Dermis microvascular lymphatic vessel endothelial cell (primary cell): ENCODE data around the gene AKAP7. TPM values are rescaled to one million over a fixed set of nuclear protein-coding genes. Genes with fewer than 3 reads are reported as not detected.
"Not testable (repeated sequence)": the region's sequence is repeated elsewhere in the genome, so short reads cannot be mapped to it uniquely, and the experiment has no call there.

Experiments used
- DNase-seq, 2 donors: peaks; one replicate each; pipeline versions ENCODE4 v3.0.0 to v3.0.0-alpha.2; 2010; ENCODE audit warnings: low read depth in 2 of 2
- total RNA-seq: library from RNA; depleted of rRNA; stranded (reverse); fragments of >200 nt; gene quantifications from 2 replicates; pipeline ENCODE4 v1.2.1, GENCODE V29; 2014

AKAP7 gene
- 1.1 and 1.3 TPM in 2 replicates for total RNA-seq

GRCh38 chr6:131135244-131136020 is at the start of gene AKAP7:
TSS of gene AKAP7 (plus strand) at chr6:131135467. CDS start at chr6:131135764, 297 bp downstream.
- DNase-seq, result peak; percentile 22 to 72

DNA sequence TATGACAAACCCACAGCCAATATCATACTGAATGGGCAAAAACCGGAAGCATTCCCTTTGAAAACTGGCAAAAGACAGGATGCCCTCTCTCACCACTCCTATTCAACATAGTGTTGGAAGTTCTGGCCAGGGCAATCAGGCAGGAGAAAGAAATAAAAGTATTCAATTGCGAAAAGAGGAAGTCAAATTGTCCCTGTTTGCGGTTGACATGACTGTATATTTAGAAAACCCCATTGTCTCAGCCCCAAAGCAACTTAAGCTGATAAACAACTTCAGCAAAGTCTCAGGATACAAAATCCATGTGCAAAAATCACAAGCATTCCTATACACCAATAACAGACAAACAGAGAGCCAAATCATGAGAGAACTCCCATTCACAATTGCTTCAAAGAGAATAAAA is 44.9 kb upstream of the AKAP7 start:
- DNase-seq, result not testable (repeated sequence)

GRCh38 chr6:131091944-131092343 is 43.3 kb upstream of the AKAP7 start:
- not testable (repeated sequence) for DNase-seq

- no peak for DNase-seq
Measured at GRCh38 chr6:131093334-131093733, 41.9 kb upstream of the AKAP7 start.

GRCh38 chr6:131096786-131097185 is 38.5 kb upstream of the AKAP7 start:
- no peak for DNase-seq

- no peak for DNase-seq
Measured at GRCh38 chr6:131101911-131102680, 33.2 kb upstream of the AKAP7 start.

- DNase-seq, result no peak
Measured at GRCh38 chr6:131103296-131103695, 32.0 kb upstream of the AKAP7 start.

DNA sequence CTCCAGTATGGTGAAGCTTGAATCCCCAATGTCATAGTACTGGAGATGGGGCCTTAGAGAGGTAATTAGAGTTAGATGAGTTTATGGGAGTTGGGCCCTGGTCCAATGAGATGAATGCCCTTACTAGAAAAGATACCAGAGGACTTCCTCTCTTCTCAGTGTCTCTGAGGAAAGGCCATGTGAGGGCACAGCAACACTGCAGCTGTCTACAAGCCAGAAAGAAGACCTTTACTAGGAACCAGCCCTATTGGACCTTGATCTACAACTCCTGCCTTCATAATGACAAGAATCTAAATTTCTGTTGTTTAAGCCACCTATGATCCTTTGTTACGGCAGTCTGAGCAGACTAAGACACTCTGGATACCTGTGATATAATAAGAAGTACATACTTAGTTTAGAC is 31.4 kb upstream of the AKAP7 start:
- no peak for DNase-seq

DNA sequence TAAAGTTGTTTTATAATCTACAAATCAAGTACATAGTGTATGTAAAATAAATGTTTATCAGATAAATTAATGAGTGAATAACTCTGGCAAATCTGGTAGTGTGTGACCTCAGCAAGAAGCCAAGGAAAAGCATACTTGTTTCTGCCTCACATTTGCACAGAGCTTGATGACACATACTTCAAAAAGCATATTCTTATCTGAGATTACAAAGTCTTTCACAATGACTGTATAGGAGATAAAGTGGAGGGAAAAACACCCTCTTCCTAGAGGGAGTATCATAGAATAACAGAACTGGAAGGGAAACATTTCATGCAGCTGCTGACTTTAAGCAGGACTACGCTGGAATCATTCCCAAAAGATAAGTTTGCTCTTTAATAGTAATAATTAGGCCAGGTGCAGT is 28.1 kb upstream of the AKAP7 start:
- peak in 1 of 2 donors; percentile 49 for DNase-seq

DNA sequence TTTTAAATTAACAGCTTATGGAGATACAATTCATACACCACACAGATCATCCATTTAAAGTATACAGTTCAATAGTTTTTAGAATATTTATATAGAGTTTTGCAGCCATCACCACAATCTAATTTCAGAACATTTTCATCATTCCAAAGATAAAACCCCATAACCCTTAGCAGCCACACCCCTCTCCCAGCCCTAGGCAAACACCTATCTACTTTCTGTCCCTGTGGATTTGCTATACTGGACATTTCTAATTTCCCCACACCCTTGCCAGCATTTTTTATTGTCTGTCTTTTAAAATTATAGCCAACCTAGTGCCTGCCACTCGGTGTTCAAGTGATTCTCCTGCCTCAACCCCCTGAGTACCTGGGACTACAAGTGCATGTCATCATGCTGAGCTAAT is 23.0 kb upstream of the AKAP7 start:
- no peak for DNase-seq

DNA sequence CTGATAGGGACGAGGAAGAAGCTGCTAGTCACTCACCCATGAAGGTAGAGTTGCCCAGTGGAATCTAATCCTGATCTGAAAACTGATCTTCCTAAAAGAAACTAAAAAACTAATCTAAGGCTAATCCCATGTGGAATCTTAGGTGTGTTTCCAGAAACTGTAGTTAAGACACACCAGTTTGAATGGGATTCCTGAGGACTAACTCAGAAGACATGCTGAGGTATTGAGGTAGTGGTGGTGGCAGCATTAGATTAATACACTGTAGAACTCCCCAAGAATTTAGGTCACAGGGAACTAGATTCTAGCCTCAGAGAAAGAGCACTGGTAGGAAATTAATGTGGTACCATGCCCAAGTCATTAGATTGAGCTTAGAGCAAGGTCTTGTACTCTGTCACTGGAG is 19.6 kb upstream of the AKAP7 start:
- no peak for DNase-seq

DNA sequence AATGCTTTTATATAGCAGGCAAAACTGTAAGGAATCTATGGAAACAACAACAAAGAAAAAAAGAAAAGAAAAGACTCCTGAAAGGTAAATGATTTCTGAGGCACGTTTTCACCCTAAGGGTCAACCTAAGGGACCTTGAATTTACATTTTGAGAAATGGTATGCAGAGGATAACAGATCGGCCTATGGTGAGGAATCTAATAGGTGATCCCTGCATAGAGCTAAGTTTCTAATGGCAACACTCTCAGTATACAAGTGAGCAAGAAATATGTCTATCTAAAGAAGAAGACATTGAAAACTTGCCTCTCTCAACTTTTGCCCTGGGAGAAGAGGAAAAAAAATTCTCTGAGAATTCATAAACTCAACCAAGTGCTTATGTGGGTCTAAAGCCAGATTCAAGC is 18.9 kb upstream of the AKAP7 start:
- no peak for DNase-seq

DNA sequence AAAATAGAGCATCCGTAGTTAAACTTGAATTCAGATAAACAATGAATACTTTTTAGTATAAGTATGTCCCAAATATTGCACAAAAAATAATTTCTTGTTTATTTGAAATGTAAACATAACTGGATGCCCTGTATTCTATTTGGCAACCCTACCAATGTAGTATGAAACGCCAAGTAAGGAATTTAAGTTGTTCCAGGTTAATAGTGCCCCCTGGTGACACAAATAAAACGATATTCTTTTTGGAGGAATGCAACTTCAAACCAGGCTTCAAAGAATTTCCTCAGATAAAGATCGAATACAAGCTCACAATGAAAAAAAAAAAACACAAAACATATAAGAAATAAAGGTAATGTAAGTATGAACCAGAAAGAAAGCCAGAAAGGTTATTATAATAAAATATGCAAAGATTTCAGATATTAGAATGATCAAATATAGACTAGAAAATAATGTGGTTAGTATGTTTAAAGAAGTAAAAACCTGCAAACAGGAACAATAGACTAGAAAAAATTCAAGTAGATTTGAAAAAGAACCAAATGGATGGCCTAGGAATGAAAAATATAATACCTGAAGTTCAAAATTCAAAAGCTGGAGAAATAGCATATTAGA is 18.4 kb upstream of the AKAP7 start:
- DNase-seq, result peak; percentile 59 to 68

DNA sequence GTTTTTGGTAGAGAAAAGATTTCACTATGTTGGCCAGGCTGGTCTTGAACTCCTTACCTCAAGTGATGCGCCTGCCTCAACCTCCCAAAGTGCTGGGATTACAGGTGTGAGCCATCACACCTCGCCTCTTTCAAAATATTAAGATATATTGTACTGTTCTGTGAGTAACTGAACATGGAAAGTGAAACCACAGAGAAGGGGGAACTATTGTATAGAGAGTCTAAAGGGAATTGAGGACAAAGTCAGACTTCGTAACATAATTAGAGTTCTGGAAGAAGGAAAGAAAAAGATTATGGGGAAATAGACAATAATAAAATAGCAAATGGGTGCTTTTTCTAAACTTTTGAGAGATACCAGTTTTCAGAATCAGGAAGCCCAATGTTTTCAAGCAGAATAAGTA is 17.4 kb upstream of the AKAP7 start:
- DNase-seq, result no peak

DNA sequence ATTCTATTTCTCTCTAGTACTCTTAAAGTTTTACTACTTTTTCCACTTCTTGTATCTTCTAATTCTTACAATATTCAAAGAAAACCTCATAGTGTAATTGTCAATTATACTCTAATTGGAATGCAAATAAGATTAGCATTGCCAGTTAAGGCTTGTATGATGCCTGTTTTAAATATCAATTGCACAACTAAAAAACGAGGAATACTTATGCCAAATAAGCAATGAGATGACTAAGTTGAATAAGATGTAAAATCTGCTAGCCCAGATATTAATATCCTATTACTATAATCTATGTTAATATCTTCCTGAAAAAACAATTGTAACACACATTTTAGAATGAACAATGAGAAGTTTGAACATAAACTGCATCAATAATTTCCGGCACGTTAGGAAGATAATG is 13.3 kb upstream of the AKAP7 start:
- DNase-seq, result no peak

- no peak for DNase-seq
Measured at GRCh38 chr6:131122516-131122915, 12.8 kb upstream of the AKAP7 start.

GRCh38 chr6:131124336-131125071 is 10.8 kb upstream of the AKAP7 start:
- DNase-seq, result no peak

GRCh38 chr6:131125431-131125830 is 9.8 kb upstream of the AKAP7 start:
- no peak for DNase-seq

DNA sequence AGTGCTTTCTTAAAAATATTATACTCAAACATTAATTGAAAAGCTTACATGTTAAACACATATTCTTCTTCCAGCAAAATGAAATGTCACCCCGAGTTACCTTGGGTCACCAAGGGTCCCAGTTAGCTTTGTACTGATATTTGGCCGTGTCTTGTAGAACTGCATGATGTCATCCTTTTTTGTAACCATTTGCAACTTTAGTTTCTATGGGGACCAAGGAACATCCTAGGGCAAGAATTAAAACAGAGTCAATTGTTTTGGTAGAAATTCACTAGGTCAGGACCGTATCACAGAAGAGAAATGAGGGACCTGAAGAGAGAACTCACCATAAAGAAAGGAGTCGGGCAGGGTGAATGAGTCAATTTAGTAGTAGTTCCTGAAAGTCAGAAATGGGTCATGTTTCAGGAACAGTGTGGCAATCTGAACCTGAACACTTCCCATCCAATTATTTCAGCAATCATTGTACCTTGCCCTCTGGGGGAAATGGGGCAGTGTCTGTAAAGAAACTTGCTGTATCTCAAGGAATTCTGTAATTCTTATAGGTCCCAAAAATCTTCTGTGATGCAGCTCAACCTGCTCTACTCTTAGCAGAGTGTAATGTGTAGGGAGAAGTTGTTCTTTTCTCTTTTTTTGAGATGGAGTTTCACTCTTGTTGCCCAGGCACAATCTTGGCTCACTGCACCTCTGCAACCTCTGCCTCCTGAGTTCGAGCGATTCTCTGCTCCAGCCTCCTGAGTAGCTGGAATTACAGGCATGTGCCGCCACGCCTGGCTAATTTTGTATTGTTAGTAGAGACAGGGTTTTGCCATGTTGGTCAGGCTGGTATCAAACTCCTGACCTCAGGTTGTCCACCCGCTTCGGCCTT is 5.3 kb upstream of the AKAP7 start:
- DNase-seq, result no peak

- DNase-seq, result no peak
Measured at GRCh38 chr6:131130554-131130940, 4.7 kb upstream of the AKAP7 start.

GRCh38 chr6:131132360-131132759 is 2.9 kb upstream of the AKAP7 start:
- DNase-seq, result no peak
